HuH-7 (cell line): ENCODE data around the gene RBPJL.
A peak's percentile ranks its signal among the peaks of the same experiment; 100 is the strongest.

Experiments used
- DNase-seq: peaks from one replicate; pipeline ENCODE4 v3.0.0; 2011; ENCODE audit warnings: low spot score

RBPJL gene, protein sequence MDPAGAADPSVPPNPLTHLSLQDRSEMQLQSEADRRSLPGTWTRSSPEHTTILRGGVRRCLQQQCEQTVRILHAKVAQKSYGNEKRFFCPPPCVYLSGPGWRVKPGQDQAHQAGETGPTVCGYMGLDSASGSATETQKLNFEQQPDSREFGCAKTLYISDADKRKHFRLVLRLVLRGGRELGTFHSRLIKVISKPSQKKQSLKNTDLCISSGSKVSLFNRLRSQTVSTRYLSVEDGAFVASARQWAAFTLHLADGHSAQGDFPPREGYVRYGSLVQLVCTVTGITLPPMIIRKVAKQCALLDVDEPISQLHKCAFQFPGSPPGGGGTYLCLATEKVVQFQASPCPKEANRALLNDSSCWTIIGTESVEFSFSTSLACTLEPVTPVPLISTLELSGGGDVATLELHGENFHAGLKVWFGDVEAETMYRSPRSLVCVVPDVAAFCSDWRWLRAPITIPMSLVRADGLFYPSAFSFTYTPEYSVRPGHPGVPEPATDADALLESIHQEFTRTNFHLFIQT

DNA sequence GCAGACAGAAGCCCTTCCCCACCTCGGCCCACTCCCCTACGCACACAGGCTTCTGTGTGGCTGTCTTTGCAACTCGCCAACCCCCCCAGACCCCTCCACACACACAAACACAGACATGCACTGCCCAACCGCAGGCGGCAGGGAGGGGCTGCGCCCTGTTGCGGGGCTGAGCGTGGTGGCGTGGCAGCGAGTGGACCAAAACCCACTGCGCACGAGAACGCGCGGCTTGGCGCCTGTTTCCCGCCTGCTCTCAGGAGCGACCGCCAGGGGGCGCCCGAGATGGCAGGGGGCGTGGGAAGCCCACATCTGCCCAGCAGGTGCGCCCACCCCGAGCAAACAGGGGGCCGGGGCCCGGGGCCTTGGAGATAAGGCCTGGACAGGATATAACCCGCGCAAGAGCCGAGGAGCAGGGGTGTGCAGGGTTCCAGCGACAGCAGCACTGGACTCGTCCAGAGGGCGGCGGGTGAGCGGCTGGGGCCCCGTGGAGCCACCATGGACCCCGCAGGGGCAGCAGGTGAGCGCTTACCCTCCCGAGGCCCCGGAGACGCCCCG lies at the start of gene RBPJL:
RBPJL (plus strand) TSS at position 410 of the 552 bp plus-strand sequence; CDS start at position 493, 83 bp downstream.
- DNase-seq: peak; percentile 73

DNA sequence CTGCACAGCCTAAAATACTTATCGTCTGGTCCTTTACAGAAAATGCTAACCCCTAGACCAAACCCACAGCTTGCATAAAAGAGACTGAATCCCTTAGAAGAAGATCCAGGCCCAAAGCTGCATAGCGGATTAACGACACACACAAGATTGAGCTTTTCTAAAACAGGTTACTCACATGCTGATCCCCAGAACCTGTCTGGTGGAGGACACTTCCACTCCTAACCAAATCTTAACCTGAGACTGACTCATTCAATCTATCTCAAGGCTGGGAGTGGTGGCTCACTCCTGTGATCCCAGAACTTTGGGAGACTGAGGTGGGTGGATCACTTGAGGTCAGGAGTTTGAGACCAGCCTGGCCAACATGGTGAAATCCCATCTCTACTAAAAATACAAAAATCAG lies 49.5 kb upstream of the RBPJL start:
- DNase-seq: no peak

DNA sequence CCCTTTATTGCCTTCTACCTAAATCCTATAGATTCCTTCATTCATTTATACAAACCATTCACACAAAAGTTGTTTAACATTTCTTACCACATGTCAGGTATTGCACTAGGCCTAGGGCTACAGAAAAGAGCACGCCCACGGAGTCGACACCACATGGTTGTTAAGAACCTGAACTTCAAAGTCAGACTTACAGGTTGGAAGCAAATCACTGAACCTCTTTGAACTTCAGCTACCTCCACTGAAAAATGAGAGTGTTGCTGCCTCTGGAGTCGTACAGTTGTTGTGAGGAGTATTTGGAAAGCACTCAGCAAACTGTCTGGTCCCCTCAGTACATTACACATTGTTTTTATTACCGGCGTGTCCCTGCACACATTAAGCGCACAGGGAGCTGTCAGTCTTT lies 48.9 kb upstream of the RBPJL start:
- no peak for DNase-seq

DNA sequence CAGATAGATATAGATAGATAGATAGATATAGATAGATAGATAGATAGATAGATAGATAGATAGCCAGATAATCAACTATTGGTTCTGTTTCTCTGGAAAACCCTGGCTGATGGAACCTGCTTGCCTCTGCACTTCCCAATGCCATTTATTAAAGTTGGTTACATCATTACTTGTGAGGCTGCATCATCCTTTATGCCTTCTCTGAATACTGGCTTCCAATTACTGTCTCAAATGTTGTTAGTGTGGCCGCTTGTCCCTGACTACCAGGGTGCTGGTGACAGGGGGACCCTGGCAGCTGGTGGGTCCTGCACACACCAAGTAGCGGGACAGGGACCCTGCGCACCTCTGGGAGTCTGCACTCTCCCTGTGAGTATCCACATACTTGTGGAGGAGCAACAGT lies 48.4 kb upstream of the RBPJL start:
- no peak for DNase-seq

DNA sequence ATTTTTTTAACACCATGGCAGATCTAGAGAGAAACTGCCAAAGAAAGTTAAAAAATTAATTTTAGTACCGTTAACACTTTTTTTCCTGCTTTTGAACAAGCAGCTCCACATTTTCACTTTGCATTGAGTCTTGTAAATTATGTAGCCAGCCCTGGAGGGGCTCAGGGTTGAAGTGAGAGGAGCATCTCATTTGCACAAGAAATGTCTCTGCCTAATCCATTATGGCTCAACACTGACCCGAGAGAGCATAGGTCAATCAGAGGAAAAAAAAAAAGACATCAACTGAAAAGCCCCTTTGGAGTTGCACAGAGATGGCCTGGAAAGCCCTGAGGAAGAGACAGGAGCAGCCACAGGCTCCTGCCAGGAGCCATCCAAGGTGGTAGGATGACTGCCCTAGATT lies 48.0 kb upstream of the RBPJL start:
- DNase-seq: no peak

DNA sequence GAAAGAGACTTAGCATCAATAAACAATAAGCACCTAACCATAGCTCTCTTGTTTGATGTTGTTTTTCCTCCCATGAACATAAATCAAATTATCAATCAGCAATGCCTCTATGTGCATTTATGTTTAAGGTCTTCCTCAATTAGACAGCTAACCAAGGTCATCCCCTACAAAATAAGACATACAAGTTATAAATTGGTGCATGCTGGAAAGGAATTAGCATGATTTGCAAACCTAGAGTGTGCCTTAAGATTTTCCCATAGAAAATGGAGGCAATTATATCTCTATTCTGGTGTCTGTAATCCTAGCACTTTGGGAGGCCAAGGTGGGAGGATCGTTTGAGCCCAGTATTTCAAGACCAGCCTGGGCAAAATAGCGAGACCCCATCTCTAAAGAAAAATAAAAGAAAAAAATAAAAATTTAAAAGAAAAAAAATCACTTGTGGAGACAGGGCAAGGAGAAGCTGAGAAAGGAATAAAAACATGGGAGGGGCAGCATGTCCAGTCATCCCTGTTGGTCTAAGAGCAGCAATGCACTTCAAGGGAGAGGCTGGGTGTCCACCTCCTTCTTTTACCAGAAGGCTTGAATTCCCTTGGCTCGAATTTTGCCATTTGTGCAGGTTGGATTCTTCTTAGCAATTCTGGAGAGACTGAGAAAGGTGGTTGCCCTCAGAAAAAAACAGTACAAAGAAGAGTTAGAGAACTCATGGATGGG lies 42.9 kb upstream of the RBPJL start:
- DNase-seq: no peak

DNA sequence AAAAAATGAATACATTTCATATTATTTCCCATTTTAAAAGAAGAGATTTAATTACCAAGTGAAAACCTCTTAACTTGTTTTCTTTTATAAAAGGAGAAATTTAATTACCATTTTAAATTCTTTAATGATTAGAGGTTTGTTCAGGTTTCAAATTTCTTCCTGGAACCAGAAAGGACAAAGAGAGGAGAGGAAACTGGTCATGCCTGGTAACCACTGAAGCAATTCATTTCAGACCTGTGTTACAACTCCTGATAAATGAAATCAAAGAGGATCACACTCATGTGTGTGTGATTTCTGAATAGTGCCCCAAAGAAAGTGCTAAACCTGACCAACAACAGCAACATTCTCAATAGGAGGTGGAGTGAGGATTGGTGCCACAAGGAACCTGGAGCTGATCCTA lies 39.7 kb upstream of the RBPJL start:
- no peak for DNase-seq

DNA sequence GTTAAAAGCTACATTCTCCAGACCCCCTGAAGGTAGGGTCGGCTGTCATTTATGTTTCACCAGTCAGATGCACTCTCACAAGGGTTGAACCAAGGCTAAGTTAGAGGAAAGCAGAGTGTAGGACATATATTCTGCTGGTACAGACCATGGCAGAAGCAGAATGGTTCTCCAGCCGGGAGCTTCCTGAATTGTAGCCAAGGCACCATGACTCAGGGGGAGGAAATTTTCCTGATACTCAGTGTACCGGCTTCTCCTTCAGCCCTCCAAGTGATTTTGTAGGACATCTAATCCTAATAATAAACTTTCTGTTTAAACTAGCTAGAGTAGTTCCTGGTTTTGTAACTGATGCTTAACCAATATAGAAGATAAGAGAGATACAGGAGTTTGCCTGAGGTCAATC lies 38.1 kb upstream of the RBPJL start:
- no peak for DNase-seq

DNA sequence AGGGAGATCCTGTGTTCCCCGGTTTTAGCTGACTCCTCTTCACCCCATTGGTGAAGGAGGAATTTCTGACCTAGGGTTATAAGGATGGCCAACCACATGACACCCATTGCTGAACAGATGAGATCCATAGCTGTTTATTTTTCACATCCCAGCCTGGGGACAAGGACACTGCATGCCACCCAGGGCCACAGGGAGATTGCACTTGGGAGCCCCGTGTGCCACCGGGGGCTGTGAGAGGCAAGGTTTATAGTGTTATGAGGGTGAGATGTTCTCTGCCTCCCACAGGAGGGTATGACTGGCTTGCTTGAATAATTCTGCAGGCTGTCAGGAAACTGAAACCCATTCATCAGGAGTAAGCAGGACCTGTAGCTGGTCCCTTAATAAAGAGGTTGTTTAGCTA lies 37.6 kb upstream of the RBPJL start:
- DNase-seq: no peak

DNA sequence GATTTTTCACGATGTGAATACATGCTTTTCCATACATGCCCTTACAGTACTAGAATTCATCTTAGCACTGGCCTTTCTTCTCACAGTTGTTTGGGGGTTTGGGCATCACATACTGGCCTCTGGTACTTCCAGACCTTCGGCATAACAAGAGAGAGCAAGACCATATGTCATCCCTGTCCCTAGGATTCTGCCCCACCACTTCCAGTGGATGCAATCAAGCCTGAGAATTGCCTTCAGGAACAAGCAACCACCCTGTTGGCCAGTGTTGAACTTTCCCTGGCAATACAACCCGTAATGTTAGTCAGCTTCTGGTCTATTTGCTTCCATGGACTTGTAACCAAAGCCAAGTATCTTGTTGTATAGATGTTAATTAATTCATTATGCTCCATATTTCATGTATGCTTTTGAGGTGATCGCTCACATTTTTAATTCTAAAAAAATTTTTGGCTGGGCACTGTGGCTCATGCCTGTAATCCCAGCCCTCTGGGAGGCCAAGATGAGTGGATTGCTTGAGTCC lies 36.8 kb upstream of the RBPJL start:
- no peak for DNase-seq

DNA sequence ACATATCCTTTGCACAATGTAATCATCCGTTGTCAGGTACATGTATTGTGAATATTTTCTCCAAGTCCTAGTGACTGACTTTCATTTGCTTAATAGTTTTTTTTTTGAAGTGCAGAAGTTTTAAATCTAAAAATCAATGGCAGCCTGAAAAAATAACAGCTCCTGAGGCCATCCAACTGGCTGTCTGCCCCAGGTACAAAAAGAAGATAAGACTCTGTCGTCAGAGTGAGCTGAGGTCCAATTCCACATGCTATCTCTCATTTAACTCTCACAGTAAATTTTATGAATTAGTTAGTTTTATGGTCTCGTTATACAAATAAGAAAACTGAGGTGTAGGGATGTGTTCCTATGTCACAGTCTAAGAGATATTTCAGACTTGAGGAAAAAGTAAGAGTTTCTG lies 31.3 kb upstream of the RBPJL start:
- no peak for DNase-seq

DNA sequence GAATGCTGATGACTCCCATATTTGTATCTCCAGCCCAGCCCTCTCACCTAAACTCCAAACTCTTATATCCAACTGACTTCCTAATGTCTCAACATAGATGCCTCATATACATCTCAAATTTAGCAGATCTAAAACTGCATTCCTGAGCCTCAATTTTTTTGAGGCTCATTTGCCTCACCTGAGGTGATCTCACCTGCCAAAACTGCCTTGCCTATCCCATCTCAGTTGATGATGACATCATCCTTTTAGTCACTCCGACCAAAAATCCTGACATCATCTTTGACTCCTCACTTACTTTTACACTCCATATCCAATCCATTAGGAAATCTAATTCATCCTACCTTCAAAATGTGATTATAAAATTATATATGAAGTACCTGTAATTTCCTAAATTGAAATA lies 26.6 kb upstream of the RBPJL start:
- no peak for DNase-seq

DNA sequence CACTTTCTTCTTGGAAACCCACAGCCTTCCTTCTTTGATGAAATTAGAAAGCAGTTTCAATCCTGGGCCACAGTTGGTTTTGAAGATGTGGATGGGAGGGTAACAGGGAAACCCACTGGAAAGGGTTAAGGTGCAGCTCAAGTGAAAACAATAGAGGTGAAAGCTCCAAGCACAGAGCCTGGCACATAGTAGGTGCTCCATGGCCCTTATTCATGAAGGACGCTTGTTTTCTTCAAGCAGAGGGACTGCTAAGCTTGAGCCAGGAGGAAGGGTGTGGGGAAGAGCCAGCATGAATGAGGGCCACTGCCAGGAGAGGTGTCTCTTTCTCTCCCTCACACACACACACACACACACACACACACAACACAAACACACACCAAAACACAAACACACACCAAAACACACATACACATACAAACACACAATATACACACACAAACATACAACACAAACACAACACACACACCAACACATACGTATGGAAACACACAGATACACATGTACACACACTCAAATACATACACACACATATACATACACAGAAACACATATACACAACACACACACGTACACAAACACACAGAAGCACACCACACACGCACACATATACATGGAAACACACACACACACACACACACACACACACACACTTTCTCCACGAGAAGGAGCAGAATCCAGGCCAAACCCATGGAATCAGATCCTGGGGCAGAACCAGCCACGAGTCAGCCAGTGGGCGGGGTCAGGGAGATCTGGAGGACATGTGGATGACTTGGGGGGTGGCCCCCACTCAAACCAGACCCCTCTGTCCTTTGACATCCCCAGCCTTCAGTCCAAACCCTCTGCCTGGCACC lies 23.7 kb upstream of the RBPJL start:
- no peak for DNase-seq

DNA sequence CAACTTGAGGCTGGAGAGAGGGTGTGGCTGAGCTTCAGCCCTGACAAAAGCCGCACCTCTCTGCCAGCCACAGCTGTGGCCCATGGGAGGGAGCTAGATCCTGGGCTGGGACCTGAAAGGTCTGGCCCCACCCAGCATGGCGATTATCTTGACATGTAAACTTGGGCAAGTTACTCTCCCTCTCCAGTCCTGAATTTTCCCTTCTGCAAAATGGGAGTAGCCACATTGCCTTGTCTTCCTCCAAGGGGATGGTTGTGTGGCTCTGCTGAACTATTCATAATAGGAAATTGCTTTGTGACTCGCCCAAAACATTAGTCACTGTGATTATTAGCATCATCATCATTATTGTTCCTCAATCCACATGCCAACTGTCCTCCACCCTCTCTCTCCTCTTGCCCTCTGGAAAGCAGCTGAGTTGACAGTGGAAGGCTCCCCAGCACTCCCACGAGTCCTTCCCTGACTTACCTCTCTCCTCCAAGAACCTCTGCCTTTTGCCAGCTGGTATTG lies 23.0 kb upstream of the RBPJL start:
- no peak for DNase-seq

DNA sequence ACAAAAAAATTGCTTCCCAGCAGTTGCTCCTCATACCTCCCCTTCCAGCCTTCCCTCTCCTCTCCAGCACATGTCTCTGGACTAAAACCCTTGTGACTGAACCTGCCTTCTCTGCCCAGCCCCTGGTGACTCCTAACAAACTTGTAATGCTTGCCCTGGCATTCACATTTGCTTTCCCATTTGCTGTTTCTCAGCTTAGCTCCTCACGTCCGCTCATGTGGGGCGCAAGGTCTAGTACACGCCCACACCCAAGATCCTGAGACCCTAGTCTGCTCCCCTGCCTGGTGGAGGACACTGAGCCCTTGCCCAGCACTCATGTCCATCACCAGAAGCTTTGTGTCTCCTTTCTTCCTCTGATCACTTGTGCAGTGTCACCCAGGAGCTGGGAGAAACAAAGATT lies 18.3 kb upstream of the RBPJL start:
- no peak for DNase-seq

DNA sequence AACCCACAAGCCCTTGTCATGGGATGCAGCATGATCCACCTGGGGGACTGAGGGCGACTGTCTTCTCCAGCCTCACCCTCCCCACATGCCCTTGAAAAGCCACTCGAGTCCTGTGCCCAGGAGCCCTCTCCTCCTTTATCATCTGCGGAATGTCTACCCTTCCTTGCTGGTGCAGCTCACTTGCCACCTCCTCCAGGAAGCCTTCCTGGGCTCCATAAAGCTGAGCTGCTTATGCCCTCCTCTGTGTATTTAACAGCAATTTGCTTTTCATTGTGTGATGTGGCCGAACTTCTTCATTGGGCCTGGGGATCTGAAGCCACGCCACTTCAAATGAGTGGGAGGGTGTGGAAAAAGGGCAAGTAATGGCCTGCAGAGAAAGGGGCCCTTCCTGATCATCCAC lies 17.8 kb upstream of the RBPJL start:
- DNase-seq: no peak

DNA sequence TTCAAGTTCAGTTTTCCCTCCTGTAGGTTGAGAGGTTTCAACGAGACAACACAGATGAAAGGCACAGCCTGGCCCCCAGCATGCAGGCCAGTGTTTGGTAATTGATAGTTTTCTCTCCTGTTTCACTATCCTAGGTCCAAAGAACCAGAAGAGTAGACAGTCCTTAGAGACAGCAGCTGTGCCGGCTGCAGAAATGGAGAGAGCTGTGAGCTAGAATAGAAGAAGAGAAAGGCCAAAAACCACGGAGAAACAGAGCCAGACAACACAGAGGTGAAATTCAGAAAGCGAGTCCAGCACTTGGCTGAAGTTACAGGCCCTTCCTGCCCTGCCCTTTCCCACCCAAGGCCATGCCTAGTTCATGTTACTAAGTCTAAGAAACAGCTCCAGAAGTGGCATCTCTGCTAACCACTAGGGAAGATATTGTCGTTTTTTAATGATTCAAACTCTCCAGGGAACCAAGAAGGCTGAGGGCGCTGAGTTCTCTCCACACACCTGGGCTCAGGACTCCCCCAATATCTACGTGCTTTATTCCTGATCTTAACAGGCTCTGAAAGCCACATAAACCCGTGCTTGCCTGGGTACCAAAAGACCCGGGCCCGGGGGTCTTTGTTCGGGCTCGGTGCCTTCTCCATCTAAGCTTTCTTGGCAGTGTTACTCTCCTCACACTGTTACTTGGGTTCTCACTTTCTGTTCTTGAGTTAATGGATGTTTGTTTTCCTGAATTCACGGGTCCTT lies 16.5 kb upstream of the RBPJL start:
- DNase-seq: no peak

DNA sequence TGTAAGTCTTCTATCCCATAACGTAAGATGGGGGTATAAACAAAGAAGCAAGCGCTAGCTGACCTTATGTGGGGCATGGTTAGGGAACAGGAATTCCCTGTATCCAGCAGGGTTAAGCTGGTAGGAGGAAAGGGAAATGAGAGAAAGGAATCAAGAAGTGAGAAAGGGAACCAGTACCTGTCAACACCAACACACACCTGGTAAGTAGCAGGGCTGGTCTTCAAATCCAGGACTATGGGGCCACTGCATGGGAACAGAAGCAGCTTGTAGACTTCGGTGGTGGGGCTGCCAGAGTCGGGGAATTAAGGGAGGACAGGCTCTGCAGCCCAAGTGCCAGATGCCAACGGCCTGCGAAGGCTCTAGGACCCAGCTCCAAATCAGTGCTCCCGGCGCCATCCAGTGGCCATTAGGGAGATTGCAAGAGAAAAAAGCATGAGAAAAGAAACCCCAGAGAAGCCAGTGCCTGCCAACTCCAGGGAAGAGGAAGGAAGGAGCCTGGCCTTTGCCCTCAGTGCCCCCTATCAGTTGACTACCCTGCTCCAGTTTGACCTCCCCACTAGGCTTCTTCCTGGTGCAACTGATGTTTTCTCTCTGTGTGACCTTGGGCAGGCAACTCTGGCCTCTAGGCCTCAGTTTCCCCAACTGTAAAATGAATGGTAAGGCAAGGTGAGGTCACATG lies 15.8 kb upstream of the RBPJL start:
- DNase-seq: peak; percentile 89

DNA sequence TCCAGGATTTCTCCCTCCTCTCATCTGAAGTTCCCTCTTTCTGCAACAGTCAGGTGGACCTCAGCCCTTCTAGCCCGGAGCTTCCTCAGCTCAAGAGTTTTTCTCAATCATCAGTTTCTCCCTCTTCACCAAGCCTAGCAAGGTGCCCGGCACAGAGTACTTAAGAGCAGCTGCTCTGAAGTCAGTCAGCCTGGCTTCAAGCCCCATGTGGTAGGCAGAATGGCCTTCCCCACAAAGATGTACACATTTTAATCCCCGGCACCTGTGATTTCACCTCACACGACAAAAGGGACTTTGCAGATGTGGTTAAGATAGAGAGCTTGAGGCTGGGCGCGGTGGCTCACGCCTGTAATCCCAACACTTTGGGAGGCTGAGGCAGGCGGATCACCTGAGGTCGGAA lies 15.1 kb upstream of the RBPJL start:
- no peak for DNase-seq

DNA sequence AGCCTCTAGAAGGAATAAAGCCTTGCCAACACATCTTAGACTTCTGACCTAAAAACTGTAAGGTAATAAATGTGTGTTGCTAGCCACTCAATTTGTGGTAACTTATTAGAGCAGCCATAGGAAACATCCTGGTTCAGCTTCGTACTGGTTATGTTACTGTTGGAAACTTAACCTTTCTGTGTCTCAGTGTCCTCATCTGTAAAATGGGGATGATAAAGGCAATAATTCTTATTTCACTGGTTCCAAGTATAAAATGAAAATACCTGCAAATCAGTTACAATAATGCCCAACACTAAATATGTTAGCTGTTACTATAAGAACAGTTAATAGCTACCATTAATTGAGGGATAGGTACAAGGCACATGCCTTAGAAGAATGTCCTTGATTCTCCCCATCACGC lies 14.3 kb upstream of the RBPJL start:
- DNase-seq: no peak
